Coronary artery (tissue), 2 donors: Measurements from ENCODE around the gene SLC35E2B.
"Not testable (repeated sequence)": the region's sequence is repeated elsewhere in the genome, so short reads cannot be mapped to it uniquely, and the experiment has no call there.

ENCODE experiments used
- DNase-seq: peaks from one replicate; pipeline ENCODE4 v3.0.0-alpha.2; 2017; ENCODE audit warnings: low spot score
- H3K27ac ChIP-seq, 2 donors: fragments of 200-600 bp; sonication (generic); one replicate each; pipeline ENCODE4 v1.5.1; 2016 to 2019
- H3K4me3 ChIP-seq: fragments of 200-600 bp; sonication (generic); 2 replicates; pipeline ENCODE4 v1.5.1; 2016; ENCODE audit warnings: mild to moderate bottlenecking, moderate library complexity
- CTCF ChIP-seq: fragments of 200-600 bp; sonication (generic); IDR thresholded peaks from one replicate; pipeline ENCODE4 v1.5.1; 2019; ENCODE audit warnings: antibody characterized with exemption

SLC35E2B gene

DNA sequence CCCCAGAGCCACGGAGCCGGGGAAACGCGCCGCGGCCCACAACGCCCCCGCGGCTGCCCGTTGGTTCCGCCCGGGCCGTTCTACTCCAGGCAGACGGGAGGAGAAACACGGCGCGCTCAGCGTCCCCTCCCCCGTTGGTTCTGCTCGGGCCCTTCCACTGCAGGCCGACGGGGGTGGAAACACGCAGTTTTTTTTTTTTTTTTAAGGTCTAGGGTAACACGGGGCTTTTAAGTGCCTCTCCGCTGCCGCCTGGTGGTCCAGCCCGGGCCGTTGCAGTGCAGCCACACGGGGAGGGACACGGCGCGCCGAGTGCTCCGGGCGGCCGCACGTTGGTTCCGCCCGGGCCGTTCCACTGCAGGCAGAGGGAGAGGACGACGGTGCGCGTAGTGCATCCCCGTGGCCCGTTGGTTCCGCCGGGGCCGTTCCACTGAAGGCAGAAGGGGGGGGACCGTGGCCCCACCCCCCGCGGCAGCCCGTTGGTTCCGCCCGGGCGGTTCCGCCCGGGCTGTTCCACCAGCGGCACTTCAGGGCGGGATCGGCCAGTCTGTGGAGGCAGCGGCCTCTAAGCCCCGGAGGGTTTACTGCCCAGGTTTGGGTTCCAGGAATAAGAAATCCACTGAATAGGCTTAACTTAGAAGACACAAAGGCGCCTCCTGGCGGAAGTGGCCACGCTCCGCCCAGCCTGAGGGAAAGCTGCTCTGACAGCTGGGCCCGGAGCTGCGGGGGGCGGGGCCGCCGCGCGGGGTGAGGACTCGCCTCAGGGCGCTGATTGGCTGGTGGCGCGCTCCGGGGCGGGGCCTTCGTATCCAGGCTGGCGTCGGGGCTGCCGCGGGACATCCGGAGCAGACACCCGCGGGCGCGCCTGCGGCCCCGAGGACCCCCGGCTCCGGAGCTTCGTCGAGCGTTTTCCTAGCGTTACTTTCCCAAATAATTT, at the start of gene SLC35E2B:
Gene SLC35E2B (minus strand): TSS at position 82 of the 934 bp plus-strand sequence. CDS start 16,096 bp downstream, outside the sequence.
- H3K27ac ChIP-seq: peak within 1 kb of the TSS; percentile 82 to 86
- DNase-seq: peak; percentile 89
- H3K4me3 ChIP-seq: peak within 1 kb of the TSS; percentile 72

DNA sequence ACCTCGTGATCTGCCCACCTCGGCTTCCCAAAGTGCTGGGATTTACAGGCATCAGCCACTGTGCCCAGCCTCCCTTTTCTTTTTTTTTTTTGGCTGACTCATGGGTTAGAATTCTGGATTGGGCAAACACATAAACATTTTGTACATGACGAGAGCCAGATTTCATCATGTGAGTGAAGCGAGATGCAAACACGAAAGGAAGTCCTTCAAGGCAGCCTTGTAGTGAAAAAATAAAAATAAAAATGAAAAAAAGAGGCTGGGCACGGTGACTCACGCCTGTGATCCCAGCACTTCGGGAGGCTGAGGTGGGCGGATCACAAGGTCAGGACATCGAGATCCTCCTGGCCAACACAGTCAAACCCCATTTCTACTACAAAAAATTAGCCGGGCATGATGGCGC, 48.4 kb upstream of the SLC35E2B start:
- DNase-seq, H3K4me3 ChIP-seq: not testable (repeated sequence)
- peak overlapping the region in 1 of 2 donors; percentile 63 for H3K27ac ChIP-seq

DNA sequence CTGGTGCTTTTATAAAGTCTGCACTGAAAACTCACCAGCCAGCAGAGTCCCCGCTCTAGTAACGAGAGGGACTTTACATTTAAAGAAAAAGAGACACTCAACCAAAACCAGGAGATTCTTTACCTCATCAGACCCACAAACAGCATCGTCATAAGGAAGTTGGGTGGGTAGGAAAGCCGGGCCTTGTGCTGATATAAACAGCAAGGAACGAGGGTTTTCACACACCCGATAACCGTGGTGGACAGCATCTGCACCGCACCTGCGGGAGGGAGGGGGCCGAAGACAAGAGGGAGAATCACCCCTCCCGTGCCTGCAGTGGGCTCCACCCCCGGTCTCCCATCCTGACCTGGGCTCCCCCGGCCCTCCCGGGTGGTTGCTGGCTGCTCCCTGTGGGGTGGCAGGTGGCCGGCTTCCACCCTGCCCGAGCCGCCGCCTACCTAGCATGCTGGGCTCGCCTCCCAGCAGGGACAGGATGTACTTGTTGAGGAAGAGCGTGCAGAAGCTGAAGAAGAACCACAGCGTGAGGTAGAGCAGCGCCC, 46.3 kb upstream of the SLC35E2B start:
- DNase-seq, H3K27ac ChIP-seq, H3K4me3 ChIP-seq: not testable (repeated sequence)

DNA sequence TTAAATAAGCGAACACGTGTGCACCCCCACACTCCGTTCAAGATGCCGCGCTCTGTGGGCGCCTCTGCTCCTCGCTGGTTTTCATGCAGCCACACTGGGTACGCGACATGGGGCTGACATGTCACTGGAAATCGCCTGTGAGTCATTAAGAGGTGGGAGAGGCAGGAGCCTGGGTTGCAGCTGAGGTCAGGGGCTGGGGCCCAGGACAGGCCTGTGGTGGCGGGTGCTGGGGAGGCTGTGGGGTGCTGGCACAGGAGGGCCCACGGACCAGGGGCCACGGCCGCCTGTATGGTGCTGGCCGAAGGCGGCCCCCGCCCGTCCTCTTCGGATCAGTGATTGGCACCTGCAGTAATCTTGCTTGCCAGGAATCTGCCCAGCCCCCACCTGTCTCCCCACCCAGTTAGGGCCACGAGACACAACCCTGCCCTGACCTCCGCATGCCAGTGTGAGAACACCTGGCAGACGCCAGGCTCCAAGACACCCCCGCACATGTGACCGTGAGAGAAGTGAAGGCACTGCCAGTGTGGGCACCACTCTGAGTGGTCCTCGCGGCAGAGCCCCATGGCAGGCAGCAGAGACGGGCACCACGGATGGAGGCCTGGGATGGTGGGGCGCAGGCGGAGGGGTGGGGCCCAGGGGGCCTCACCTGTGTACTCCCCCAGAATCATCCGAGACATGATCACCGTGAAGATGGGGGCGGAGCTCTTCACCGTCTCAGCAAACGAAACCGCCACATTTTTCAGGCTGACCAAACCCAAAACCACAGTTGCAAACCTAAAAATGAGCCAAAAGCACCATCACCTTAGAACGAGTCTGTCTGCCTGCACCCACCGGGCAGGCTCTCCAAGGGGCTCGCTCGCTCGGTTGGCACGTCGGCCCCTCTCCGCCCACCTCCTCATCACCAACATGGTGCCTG, 45.3 kb upstream of the SLC35E2B start:
- not testable (repeated sequence) for H3K27ac ChIP-seq, H3K4me3 ChIP-seq
- peak; percentile 45 for DNase-seq

DNA sequence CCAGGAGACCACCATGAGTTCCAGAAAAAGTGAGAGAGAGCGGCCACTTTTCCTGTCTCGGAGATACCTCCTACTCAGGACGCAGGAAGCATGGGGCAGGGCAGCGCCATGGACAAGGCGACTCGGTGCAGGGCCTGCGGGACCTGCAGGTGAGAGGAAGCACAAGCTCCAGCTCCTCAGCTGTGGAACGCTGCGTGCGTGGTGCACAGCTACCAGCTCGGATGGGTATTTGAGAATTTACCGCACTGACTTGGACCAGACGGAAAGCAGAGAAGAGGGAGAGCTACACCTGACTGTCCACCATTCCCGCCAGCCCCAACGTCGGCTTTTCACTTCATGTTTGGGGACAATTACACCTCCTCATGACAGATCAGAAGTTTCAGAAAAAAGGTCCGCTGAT, 39.8 kb upstream of the SLC35E2B start:
- Histone ChIP-seq H3K4me3 (no peak overlapping the region), H3K27ac (no peak overlapping the region)
- no peak for TF ChIP-seq CTCF
- DNase-seq: peak; percentile 65

DNA sequence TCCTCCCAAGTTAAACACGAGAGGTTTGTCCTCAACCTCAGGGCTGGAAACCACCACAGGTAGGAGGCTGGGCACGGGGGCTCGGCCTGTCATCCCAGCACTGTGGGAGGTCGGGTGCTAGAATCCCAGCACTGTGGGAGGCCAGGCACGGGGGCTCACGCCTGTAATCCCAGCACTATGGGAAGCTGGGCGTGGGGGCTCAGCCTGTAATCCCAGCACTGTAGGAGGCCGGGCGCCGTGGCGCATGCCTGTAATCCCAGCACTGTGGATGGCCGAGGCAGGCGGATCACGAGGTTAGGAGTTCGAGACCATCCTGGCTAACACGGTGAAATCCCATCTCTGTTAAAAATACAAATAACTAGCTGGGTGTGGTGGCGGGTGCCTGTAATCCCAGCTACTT, 38.3 kb upstream of the SLC35E2B start:
- DNase-seq: peak; percentile 58
- TF ChIP-seq CTCF: no peak
- Histone ChIP-seq H3K27ac (no peak overlapping the region), H3K4me3 (no peak overlapping the region)

DNA sequence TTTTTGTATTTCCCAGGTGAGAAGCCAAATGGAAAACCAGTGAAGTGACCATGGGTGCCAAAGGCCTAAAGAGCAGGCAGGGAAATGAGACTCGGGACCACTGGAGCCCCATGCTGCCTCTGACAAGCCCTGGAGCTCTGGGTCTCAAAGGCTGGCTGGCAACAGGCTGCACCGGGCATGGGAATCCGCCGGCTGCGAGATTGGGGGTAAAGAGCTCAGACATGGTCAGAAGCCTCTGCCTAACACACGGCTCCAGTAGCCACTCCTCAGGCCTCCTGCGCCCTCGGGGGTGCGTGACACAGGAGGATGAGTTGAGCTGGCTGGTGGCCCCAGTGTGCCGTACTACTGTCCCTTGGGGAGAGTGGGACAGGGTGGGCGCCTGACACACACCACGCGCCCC, 37.6 kb upstream of the SLC35E2B start:
- not testable (repeated sequence) for H3K4me3 ChIP-seq, H3K27ac ChIP-seq, DNase-seq

DNA sequence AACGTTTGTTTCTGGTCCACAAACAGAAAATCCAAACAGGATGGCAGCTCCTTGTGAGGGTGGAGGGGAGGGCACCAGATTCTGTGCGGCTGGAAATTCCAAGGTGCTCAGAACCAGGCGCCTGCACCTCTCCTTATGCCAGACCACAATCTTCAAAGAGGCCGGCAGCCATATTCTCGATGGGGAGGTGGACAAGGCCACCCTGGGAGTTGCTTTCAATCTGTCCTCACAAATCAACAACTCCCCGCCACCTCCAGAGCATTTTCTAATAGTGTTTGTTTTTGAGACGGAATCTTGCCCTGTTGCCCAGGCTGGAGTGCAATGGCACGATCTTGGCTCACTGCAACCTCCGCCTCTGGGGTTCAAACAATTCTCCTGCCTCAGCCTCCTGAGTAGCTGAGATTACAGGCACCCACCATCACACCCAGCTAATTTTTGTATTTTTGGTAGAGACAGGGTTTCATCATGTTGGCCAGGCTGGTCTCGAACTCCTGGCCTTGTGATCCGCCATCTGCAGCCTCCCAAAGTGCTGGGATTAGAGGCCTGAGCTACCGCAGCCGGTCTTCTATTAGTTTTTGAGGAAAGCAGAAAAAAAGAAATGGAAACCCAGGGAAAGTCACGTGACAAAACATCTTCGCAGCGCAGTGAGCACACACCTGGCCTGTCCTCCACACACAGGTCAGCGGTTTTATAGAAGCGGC, 36.7 kb upstream of the SLC35E2B start:
- peak overlapping the region in 1 of 2 donors; percentile 53 for H3K27ac ChIP-seq
- H3K4me3 ChIP-seq: not testable (repeated sequence)
- peak; percentile 16 for DNase-seq

- H3K27ac ChIP-seq: peak overlapping the region in 1 of 2 donors; percentile 53
- not testable (repeated sequence) for H3K4me3 ChIP-seq
- peak; percentile 26 for DNase-seq
These were observed 35.9 kb upstream of the SLC35E2B start for GRCh38 chr1:1728308-1729005.

DNA sequence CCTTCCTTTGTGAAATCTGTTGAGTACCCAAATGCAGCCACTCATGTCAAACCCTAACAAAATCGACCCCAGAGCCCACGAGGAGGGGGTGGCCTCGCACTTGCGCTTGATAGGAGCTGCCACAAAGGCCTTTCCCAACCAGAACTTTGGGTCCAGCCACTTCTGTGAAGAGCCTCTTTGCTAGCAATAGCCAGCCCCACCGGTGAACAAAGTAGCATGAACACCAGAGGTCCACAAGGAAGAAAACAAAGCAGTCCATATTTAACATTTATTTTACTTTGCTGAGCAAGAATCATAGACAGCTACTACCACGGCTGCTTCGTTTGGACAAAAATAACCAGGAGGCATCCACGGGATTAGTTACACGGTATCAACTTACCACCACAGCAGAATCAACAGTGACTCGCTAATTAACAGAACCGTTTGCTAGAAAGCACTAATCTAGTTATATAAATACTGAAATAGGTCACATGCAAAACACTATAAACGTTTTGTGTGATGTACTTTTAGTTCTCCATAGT, 34.6 kb upstream of the SLC35E2B start:
- DNase-seq: peak; percentile 53
- H3K27ac ChIP-seq, H3K4me3 ChIP-seq: not testable (repeated sequence)

DNA sequence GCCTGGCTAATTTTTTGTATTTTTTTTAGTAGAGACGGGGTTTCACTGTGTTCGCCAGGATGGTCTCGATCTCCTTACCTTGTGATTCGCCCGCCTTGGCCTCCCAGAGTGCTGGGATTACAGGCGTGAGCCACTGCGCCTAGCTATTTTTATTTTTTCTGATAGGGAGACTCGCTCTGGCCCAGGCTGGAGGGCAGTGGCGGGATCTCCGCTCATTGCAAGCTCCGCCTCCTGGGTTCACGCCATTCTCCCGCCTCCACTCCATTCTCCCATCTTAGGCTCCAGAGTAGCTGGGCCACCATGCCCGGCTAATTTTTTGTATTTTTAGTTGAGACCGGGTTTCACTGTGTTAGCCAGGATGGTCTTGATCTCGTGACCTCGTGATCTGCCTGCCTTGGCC, 33.5 kb upstream of the SLC35E2B start:
- not testable (repeated sequence) for H3K4me3 ChIP-seq, H3K27ac ChIP-seq
- peak; percentile 62 for DNase-seq

DNA sequence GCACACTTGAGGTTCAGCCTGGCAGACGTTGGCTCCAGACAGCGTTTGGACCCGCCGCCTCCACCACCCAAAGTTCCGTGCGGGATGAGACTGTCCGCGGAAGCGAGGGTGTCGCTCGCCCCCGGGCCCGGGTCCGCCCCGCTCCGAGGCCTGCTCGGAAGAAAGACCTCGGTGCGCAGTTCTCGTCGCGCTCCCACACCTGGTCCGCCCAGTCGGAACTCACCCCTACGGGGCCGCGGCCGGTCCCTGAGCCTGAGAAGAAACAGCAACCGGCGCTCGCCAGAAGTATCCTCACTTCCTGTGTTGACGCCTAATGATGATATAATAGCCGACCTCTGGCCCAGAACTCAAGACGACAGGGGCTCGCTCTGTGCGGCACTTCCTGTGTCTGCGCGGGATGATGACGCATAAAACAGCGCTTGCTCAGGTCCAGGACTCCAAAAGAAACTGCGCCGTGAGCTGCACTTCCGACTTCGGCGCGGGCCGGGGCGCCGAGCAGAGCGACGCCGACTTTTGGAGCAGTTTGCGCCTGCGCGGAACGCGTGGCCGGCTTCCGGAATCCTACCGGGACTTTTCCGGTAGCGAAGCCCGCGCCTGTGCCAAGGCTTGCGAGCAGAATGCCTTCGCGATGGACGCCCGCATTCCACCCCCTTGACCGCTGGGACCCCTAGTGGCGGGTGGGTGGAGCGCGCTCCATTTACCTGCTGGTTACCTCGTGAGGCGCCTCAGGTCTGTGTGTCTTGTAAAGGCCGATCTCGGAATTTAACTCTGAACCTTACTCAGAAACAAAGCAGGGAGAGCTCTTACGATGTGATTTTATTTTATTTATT, 31.7 kb upstream of the SLC35E2B start, which contains the start of gene CDK11A:
Gene CDK11A (minus strand): TSS at position 323 of the 830 bp plus-strand sequence. CDS start 1,539 bp downstream, outside the sequence.
- H3K27ac ChIP-seq: peak within 1 kb of the TSS; percentile 76 to 94
- H3K4me3 ChIP-seq: peak within 1 kb of the TSS; percentile 86
- DNase-seq: peak; percentile 99
